Fibroblast of lung (primary cell): ENCODE results near the gene BLOC1S5. TPM values are rescaled to one million over a fixed set of nuclear protein-coding genes. Genes with fewer than 3 reads are reported as not detected.
A peak's percentile ranks its signal among the peaks of the same experiment; 100 is the strongest.
"Not testable (repeated sequence)": the region's sequence is repeated elsewhere in the genome, so short reads cannot be mapped to it uniquely, and the experiment has no call there.

ENCODE experiments used
- DNase-seq, 2 donors: peaks; one replicate each; pipeline versions ENCODE4 v3.0.0 to v3.0.0-alpha.2; 2010; ENCODE audit warnings: low read depth in 2 of 2
- H2AFZ ChIP-seq: 2 replicates; pipeline ENCODE4 v1.5.1; 2012; ENCODE audit warnings: low read length, control low read depth, inconsistent platforms
- H3K27ac ChIP-seq: 2 replicates; pipeline ENCODE4 v1.5.1; 2011; ENCODE audit warnings: low read length, control low read depth; ENCODE audit not compliant: insufficient read depth
- H3K27me3 ChIP-seq: 2 replicates; pipeline ENCODE4 v1.5.1; 2011; ENCODE audit warnings: mild to moderate bottlenecking, low read length; ENCODE audit not compliant: control insufficient read depth, insufficient read depth
- H3K36me3 ChIP-seq: 2 replicates; pipeline ENCODE4 v1.5.1; 2011; ENCODE audit warnings: low read length; ENCODE audit not compliant: control insufficient read depth, insufficient read depth
- H3K4me1 ChIP-seq: 2 replicates; pipeline ENCODE4 v1.5.1; 2011; ENCODE audit warnings: low read length; ENCODE audit not compliant: control insufficient read depth, insufficient read depth; ENCODE audit errors: extremely low read depth
- H3K4me2 ChIP-seq: 2 replicates; pipeline ENCODE4 v1.5.1; 2011; ENCODE audit warnings: low read length, control low read depth; ENCODE audit not compliant: insufficient read depth; ENCODE audit errors: extremely low read depth
- H3K4me3 ChIP-seq, 4 experiments: fragments of 200-600 bp in 1 of 4; sonication (generic) in 1 of 4; replicated peaks in 1 of 4; 2 replicates each; pipeline ENCODE4 v1.5.1; 2011 to 2016; ENCODE audit warnings: low read length in 4 of 4, low read depth in 3 of 4, mild to moderate bottlenecking in 3 of 4, control low read depth in 2 of 4, inconsistent platforms in 1 of 4, mixed read lengths in 1 of 4; ENCODE audit not compliant: insufficient read depth in 1 of 4; ENCODE audit errors: control extremely low read depth in 1 of 4
- H3K79me2 ChIP-seq: 2 replicates; pipeline ENCODE4 v1.5.1; 2012; ENCODE audit warnings: mild to moderate bottlenecking, low read length, inconsistent platforms; ENCODE audit not compliant: control insufficient read depth, insufficient read depth
- H3K9ac ChIP-seq: 2 replicates; pipeline ENCODE4 v1.5.1; 2011; ENCODE audit warnings: mild to moderate bottlenecking, low read length, control low read depth; ENCODE audit not compliant: insufficient read depth
- H3K9me3 ChIP-seq: 2 replicates; pipeline ENCODE4 v1.5.1; 2012; ENCODE audit warnings: low read depth, low read length; ENCODE audit not compliant: control insufficient read depth, insufficient read depth
- H4K20me1 ChIP-seq: 2 replicates; pipeline ENCODE4 v1.5.1; 2011; ENCODE audit warnings: low read length; ENCODE audit not compliant: control insufficient read depth, insufficient read depth; ENCODE audit errors: extremely low read depth
- CTCF ChIP-seq, 2 donors: IDR thresholded peaks in 1 of 2; conservative IDR thresholded peaks in 1 of 2; 1 replicate in 1 of 2; 2 replicates in 1 of 2; pipeline ENCODE4 v1.5.1; 2011 to 2012; ENCODE audit warnings: low read length in 2 of 2, control low read depth in 1 of 2, inconsistent platforms in 1 of 2, low read depth in 1 of 2, mild to moderate bottlenecking in 1 of 2
- EZH2 ChIP-seq: IDR thresholded peaks from 2 replicates; pipeline ENCODE4 v1.5.1; 2012; ENCODE audit warnings: low read length, control low read depth, mild to moderate bottlenecking; ENCODE audit errors: missing control alignments
- polyA plus RNA-seq, 2 donors: library from polyadenylated mRNA; depleted of rRNA in 1 of 2; stranded (reverse) in 1 of 2; unstranded in 1 of 2; fragments of >200 nt; gene quantifications; 2 replicates each; pipeline ENCODE4 v1.2.1, GENCODE V29; 2011 to 2012; ENCODE audit warnings: missing spikeins in 1 of 2
- total RNA-seq: library from RNA; depleted of rRNA; stranded (reverse); fragments of >200 nt; gene quantifications from 2 replicates; pipeline ENCODE4 v1.2.1, GENCODE V29; 2014

The BLOC1S5 gene
- total and polyA plus RNA-seq, 2 donors (not counting 1 experiment from before 2014, with no cell fraction given), result 10.1 to 20.6 TPM

GRCh38 chr6:7992002-7992815, 72.0 kb downstream of the BLOC1S5 start:
- H4K20me1 ChIP-seq, result no peaks in the 10 kb centered on the region
- H3K4me1 ChIP-seq, result peaks cover 2% of the 10 kb centered on the region
- H3K4me3 ChIP-seq, result peak overlapping the region in 1 of 4 experiments; percentile 26
- TF ChIP-seq EZH2, result no peak
- peak; percentile 44 to 53 for TF ChIP-seq CTCF (conservative IDR thresholded peaks at IDR 0.05 in 1 of 2, IDR thresholded peaks at IDR 0.05 in 1 of 2; ENCODE audit: low read depth in 1 of 2, low read length in 2 of 2)
- peak overlapping the region; percentile 7 for H2AFZ ChIP-seq
- no peak overlapping the region for H3K9ac ChIP-seq
- H3K4me2 ChIP-seq, result peak overlapping the region; percentile 44
- H3K36me3 ChIP-seq, result no peaks in the 10 kb centered on the region
- H3K9me3 ChIP-seq, result no peaks in the 10 kb centered on the region
- no peak overlapping the region for H3K27ac ChIP-seq
- no peaks in the 10 kb centered on the region for H3K27me3 ChIP-seq
- no peaks in the 10 kb centered on the region for H3K79me2 ChIP-seq
- peak; percentile 70 to 97 for DNase-seq

DNA sequence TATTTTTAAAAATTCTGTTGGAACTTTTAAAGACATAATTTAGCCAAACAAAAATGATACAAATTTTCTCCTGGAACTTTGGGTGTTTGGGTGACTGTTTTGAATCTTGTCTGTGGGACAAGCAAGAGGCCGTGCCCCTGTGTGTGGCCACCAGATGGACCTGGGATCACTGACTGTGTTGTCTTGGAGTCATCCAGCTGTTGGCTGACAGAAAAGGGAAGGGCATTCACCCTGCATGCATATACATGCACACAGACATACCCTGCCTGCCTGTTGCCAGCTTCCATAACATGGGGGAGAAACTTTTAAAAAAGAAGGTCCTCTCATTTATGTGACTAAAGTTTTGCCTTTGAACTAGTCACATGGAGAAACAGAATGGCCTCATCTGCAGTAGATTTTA, 72.7 kb downstream of the BLOC1S5 start:
- no peaks in the 10 kb centered on the region for H3K27me3 ChIP-seq
- H3K4me2 ChIP-seq, result no peak overlapping the region
- H3K4me1 ChIP-seq, result peaks cover 1% of the 10 kb centered on the region
- no peak overlapping the region for H2AFZ ChIP-seq
- no peaks in the 10 kb centered on the region for H3K9me3 ChIP-seq
- no peaks in the 10 kb centered on the region for H3K36me3 ChIP-seq
- H3K27ac ChIP-seq, result no peak overlapping the region
- H3K4me3 ChIP-seq, result no peak overlapping the region
- no peak overlapping the region for H3K9ac ChIP-seq
- H4K20me1 ChIP-seq, result no peaks in the 10 kb centered on the region
- TF ChIP-seq EZH2 (no peak), CTCF (conservative IDR thresholded peaks at IDR 0.05 in 1 of 2, IDR thresholded peaks at IDR 0.05 in 1 of 2; ENCODE audit: low read depth in 1 of 2, low read length in 2 of 2) (no peak)
- no peaks in the 10 kb centered on the region for H3K79me2 ChIP-seq
- DNase-seq, result no peak

GRCh38 chr6:7986219-7986618, 78.0 kb downstream of the BLOC1S5 start:
- Histone ChIP-seq H3K4me2 (no peak overlapping the region), H3K4me1 (no peaks in the 10 kb centered on the region), H3K4me3 (no peak overlapping the region), H3K79me2 (no peaks in the 10 kb centered on the region), H4K20me1 (no peaks in the 10 kb centered on the region), H3K9ac (no peak overlapping the region), H3K36me3 (no peaks in the 10 kb centered on the region), H3K27me3 (no peaks in the 10 kb centered on the region), H3K27ac (no peak overlapping the region), H2AFZ (no peak overlapping the region), H3K9me3 (no peaks in the 10 kb centered on the region)
- DNase-seq, result no peak
- TF ChIP-seq EZH2, result no peak
- TF ChIP-seq CTCF (conservative IDR thresholded peaks at IDR 0.05 in 1 of 2, IDR thresholded peaks at IDR 0.05 in 1 of 2; ENCODE audit: low read depth in 1 of 2, low read length in 2 of 2), result no peak

DNA sequence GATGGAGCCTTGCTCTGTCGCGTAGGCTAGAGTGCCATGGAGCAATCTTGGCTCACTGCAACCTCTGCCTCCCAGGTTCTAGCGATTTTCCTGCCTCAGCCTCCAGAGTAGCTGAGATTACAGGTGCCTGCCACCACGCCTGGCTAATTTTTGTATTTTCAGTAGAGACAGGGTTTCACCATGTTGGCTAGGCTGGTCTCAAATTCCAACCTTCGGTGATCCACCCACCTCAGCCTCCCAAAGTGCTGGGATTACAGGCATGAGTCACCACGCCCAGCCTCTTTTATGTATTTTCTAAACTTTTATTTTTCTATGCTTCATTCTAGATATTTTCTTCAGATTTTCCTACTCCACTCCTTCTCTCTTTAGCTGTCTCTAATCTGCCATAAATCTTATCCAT, 80.2 kb downstream of the BLOC1S5 start:
- not testable (repeated sequence) for H3K9me3 ChIP-seq, H3K27me3 ChIP-seq, H3K9ac ChIP-seq, H3K79me2 ChIP-seq, H3K4me2 ChIP-seq, H3K4me1 ChIP-seq, H3K27ac ChIP-seq, H2AFZ ChIP-seq, H4K20me1 ChIP-seq, DNase-seq, H3K4me3 ChIP-seq, H3K36me3 ChIP-seq
